A673 (cell line): ENCODE results near the gene SLC22A17.
"Not testable (repeated sequence)": the region's sequence is repeated elsewhere in the genome, so short reads cannot be mapped to it uniquely, and the experiment has no call there.

ENCODE experiments used
- CTCF ChIP-seq: fragments of 300-800, 200-600 bp; sonication (generic); conservative IDR thresholded peaks from 2 replicates; pipeline ENCODE4 v1.5.1; 2017; ENCODE audit warnings: low read depth, mild to moderate bottlenecking, antibody characterized with exemption, low read length, moderate library complexity, mixed read lengths
- EZH2 ChIP-seq: fragments of 200-600 bp; sonication (generic); IDR thresholded peaks from 2 replicates; pipeline ENCODE4 v1.6.1; 2017; ENCODE audit warnings: borderline replicate concordance, low read depth, mild to moderate bottlenecking, mixed read lengths, antibody characterized with exemption, low read length; ENCODE audit not compliant: poor library complexity, severe bottlenecking

- TF ChIP-seq CTCF, EZH2: not testable (repeated sequence)
Observed at GRCh38 chr14:23386266-23386657, 33.6 kb upstream of the SLC22A17 start.
